HG02938 (cell line): ENCODE measurements around the gene NKG7.

Experiments
- ATAC-seq: cut with Tn5 transposase; IDR thresholded peaks from one replicate; pipeline ENCODE4 v1.9.1; 2021; ENCODE audit warnings: mild to moderate bottlenecking, moderate library complexity; ENCODE audit not compliant: unreplicated experiment

NKG7 gene

GRCh38 chr19:51338563-51339312, 33.7 kb downstream of the NKG7 start:
- peak; percentile 57 for ATAC-seq

- no peak for ATAC-seq
Observed at GRCh38 chr19:51337861-51338562, 34.4 kb downstream of the NKG7 start.

GRCh38 chr19:51337141-51337860, 35.2 kb downstream of the NKG7 start:
- no peak for ATAC-seq

- ATAC-seq: no peak
Observed at GRCh38 chr19:51333836-51334460, 38.5 kb downstream of the NKG7 start.

GRCh38 chr19:51331716-51332115, 40.7 kb downstream of the NKG7 start:
- no peak for ATAC-seq

GRCh38 chr19:51331193-51331592, 41.3 kb downstream of the NKG7 start:
- ATAC-seq: no peak

- no peak for ATAC-seq
Observed at GRCh38 chr19:51330366-51330765, 42.1 kb downstream of the NKG7 start.

GRCh38 chr19:51329411-51329810, 43.0 kb downstream of the NKG7 start:
- ATAC-seq: no peak

GRCh38 chr19:51327066-51328001, 45.1 kb downstream of the NKG7 start:
- ATAC-seq: no peak

- no peak for ATAC-seq
Observed at GRCh38 chr19:51326216-51327065, 46.0 kb downstream of the NKG7 start.

GRCh38 chr19:51325161-51325976, 47.1 kb downstream of the NKG7 start:
- no peak for ATAC-seq

GRCh38 chr19:51324167-51324481, 48.3 kb downstream of the NKG7 start:
- ATAC-seq: no peak

- ATAC-seq: no peak
Observed at GRCh38 chr19:51323481-51324166, 48.8 kb downstream of the NKG7 start.

- ATAC-seq: no peak
Observed at GRCh38 chr19:51321799-51322198, 50.7 kb downstream of the NKG7 start.
